GM19395 (cell line): Measurements from ENCODE around the gene CLK4.

ENCODE experiments used
- ATAC-seq: cut with Tn5 transposase; IDR thresholded peaks from one replicate; pipeline ENCODE4 v1.9.1; 2021; ENCODE audit warnings: mild to moderate bottlenecking, moderate library complexity; ENCODE audit not compliant: unreplicated experiment

The CLK4 gene

GRCh38 chr5:178637356-178638074 is 10.7 kb upstream of the CLK4 start:
- no peak for ATAC-seq

- no peak for ATAC-seq
These were observed 5.4 kb upstream of the CLK4 start for GRCh38 chr5:178632285-178632684.

- no peak for ATAC-seq
These were observed 4.1 kb upstream of the CLK4 start for GRCh38 chr5:178630951-178631350.

- no peak for ATAC-seq
These were observed 3.7 kb upstream of the CLK4 start for GRCh38 chr5:178630475-178630930.

- no peak for ATAC-seq
These were observed 379 bp upstream of the CLK4 start for GRCh38 chr5:178627259-178627598.

GRCh38 chr5:178625679-178626483 is 969 bp downstream of the CLK4 start:
- ATAC-seq: peak; percentile 36

- no peak for ATAC-seq
These were observed 2.0 kb downstream of the CLK4 start for GRCh38 chr5:178624631-178625546.

- no peak for ATAC-seq
These were observed 4.1 kb downstream of the CLK4 start for GRCh38 chr5:178622679-178623247.

- no peak for ATAC-seq
These were observed 7.5 kb downstream of the CLK4 start for GRCh38 chr5:178619390-178619789.

- ATAC-seq: no peak
These were observed 14.6 kb downstream of the CLK4 start for GRCh38 chr5:178612299-178612698.

GRCh38 chr5:178606269-178606668 is 20.6 kb downstream of the CLK4 start:
- no peak for ATAC-seq

GRCh38 chr5:178605788-178606187 is 21.1 kb downstream of the CLK4 start:
- ATAC-seq: no peak

GRCh38 chr5:178602752-178603151 is 24.1 kb downstream of the CLK4 start:
- ATAC-seq: no peak

GRCh38 chr5:178595750-178596149 is 31.1 kb downstream of the CLK4 start:
- ATAC-seq: no peak

- ATAC-seq: no peak
These were observed 31.7 kb downstream of the CLK4 start for GRCh38 chr5:178595150-178595549.

- no peak for ATAC-seq
These were observed 35.9 kb downstream of the CLK4 start for GRCh38 chr5:178590924-178591423.

- peak; percentile 52 for ATAC-seq
These were observed 36.5 kb downstream of the CLK4 start, which contains the start of gene COL23A1 for GRCh38 chr5:178590141-178590923. COL23A1 (minus strand) TSS chr5:178590393.

- ATAC-seq: no peak
These were observed 37.4 kb downstream of the CLK4 start for GRCh38 chr5:178589180-178590140.

GRCh38 chr5:178588769-178589168 is 38.1 kb downstream of the CLK4 start:
- no peak for ATAC-seq
